ENCODE measurements around the gene PSMA6.
"Not testable (repeated sequence)": the region's sequence is repeated elsewhere in the genome, so short reads cannot be mapped to it uniquely, and the experiment has no call there.

Gene PSMA6

GRCh38 chr14:35281341-35281740 lies 10.8 kb upstream of the PSMA6 start:
- H3K4me3 ChIP-seq = no peak overlapping the region
- H3K27ac ChIP-seq = no peak overlapping the region

- peak overlapping the region in 7 of 21 experiments; percentile 17 to 78 (median 72) for H3K27ac ChIP-seq
- H3K4me3 ChIP-seq = no peak overlapping the region
Measured at GRCh38 chr14:35284506-35284905, 7.7 kb upstream of the PSMA6 start.

GRCh38 chr14:35285168-35286002 lies 6.8 kb upstream of the PSMA6 start:
- peak overlapping the region in 16 of 21 experiments; percentile 4 to 78 (median 41) for H3K27ac ChIP-seq
- no peak overlapping the region for H3K4me3 ChIP-seq

- Histone ChIP-seq H3K27ac (peak overlapping the region in 16 of 21 experiments; percentile 4 to 78 (median 44)), H3K4me3 (no peak overlapping the region)
Measured at GRCh38 chr14:35286003-35286600, 6.1 kb upstream of the PSMA6 start.

- H3K27ac ChIP-seq = peak overlapping the region in 12 of 21 experiments; percentile 4 to 78 (median 58)
Measured at GRCh38 chr14:35286707-35287106, 5.5 kb upstream of the PSMA6 start.

GRCh38 chr14:35287431-35288013 lies 4.7 kb upstream of the PSMA6 start:
- H3K4me3 ChIP-seq = no peak overlapping the region

More at GRCh38 chr14:35286707-35287106, 5.5 kb upstream of the PSMA6 start:
- no peak overlapping the region for H3K4me3 ChIP-seq

GRCh38 chr14:35289623-35290022 lies 2.6 kb upstream of the PSMA6 start:
- Histone ChIP-seq H3K27ac (no peak overlapping the region), H3K4me3 (no peak overlapping the region)

More at GRCh38 chr14:35287431-35288013, 4.7 kb upstream of the PSMA6 start:
- H3K27ac ChIP-seq = peak overlapping the region in 12 of 21 experiments; percentile 3 to 78 (median 44)

- Histone ChIP-seq H3K4me3 (peak overlapping the region; percentile 51 to 88 (median 71)), H3K27ac (peak overlapping the region; percentile 57 to 95 (median 90))
Measured at GRCh38 chr14:35292770-35293561, 784 bp downstream of the PSMA6 start.

- Histone ChIP-seq H3K4me3 (no peak overlapping the region), H3K27ac (peak overlapping the region in 1 of 21 experiments; percentile 41)
Measured at GRCh38 chr14:35295845-35296161, 3.6 kb downstream of the PSMA6 start.

- Histone ChIP-seq H3K27ac (no peak overlapping the region), H3K4me3 (no peak overlapping the region)
Measured at GRCh38 chr14:35296545-35296944, 4.4 kb downstream of the PSMA6 start.

GRCh38 chr14:35297706-35298105 lies 5.5 kb downstream of the PSMA6 start:
- H3K27ac ChIP-seq = peak overlapping the region in 3 of 21 experiments; percentile 3 to 27 (median 18)

GRCh38 chr14:35298351-35298750 lies 6.2 kb downstream of the PSMA6 start:
- no peak overlapping the region for H3K4me3 ChIP-seq
- H3K27ac ChIP-seq = peak overlapping the region in 2 of 21 experiments; percentile 7 to 27

More at GRCh38 chr14:35297706-35298105, 5.5 kb downstream of the PSMA6 start:
- no peak overlapping the region for H3K4me3 ChIP-seq

- Histone ChIP-seq H3K27ac (no peak overlapping the region), H3K4me3 (no peak overlapping the region)
Measured at GRCh38 chr14:35299708-35300107, 7.5 kb downstream of the PSMA6 start.

- H3K27ac ChIP-seq = no peak overlapping the region
- no peak overlapping the region for H3K4me3 ChIP-seq
Measured at GRCh38 chr14:35300228-35300627, 8.0 kb downstream of the PSMA6 start.

- not testable (repeated sequence) for H3K4me3 ChIP-seq, H3K27ac ChIP-seq
Measured at GRCh38 chr14:35301334-35301733, 9.2 kb downstream of the PSMA6 start.

- no peak overlapping the region for H3K27ac ChIP-seq
- no peak overlapping the region for H3K4me3 ChIP-seq
Measured at GRCh38 chr14:35301735-35302528, 9.8 kb downstream of the PSMA6 start.

- Histone ChIP-seq H3K27ac (no peak overlapping the region), H3K4me3 (no peak overlapping the region)
Measured at GRCh38 chr14:35303149-35303935, 11.2 kb downstream of the PSMA6 start.

GRCh38 chr14:35304812-35305462 lies 12.8 kb downstream of the PSMA6 start:
- Histone ChIP-seq H3K4me3 (no peak overlapping the region), H3K27ac (no peak overlapping the region)
